HTERT RPE-1 (cell line): Measurements from ENCODE around the gene BTBD6.

Experiments
- in situ Hi-C: fragments of 300-500 bp; cut with MboI; formaldehyde crosslinking; loops from 4 replicates; pipeline ENCODE4 v1.14.3; 2020; ENCODE audit warnings: low sequenced_read_pairs

Gene BTBD6

GRCh38 chr14:105248368-105249181 is at the start of gene BTBD6:
TSS of gene BTBD6 (plus strand) at chr14:105248533. CDS start at chr14:105248712, 179 bp downstream.
- in situ Hi-C loops = no loop called here

- in situ Hi-C loops = no loop called here
Observed at GRCh38 chr14:105198588-105198987, 49.7 kb upstream of the BTBD6 start.

GRCh38 chr14:105199093-105199492 is 49.2 kb upstream of the BTBD6 start:
- in situ Hi-C loops = no loop called here

GRCh38 chr14:105200074-105200473 is 48.3 kb upstream of the BTBD6 start:
- in situ Hi-C loops = no loop called here

GRCh38 chr14:105200641-105201040 is 47.7 kb upstream of the BTBD6 start:
- in situ Hi-C loops = no loop called here

- in situ Hi-C loops = no loop called here
Observed at GRCh38 chr14:105201156-105201924, 47.0 kb upstream of the BTBD6 start.

GRCh38 chr14:105201925-105202513 is 46.3 kb upstream of the BTBD6 start:
- in situ Hi-C loops = no loop called here

GRCh38 chr14:105203057-105203531 is 45.2 kb upstream of the BTBD6 start:
- in situ Hi-C loops = no loop called here

- in situ Hi-C loops = no loop called here
Observed at GRCh38 chr14:105203701-105204100, 44.6 kb upstream of the BTBD6 start.

GRCh38 chr14:105204206-105204930 is 44.0 kb upstream of the BTBD6 start:
- in situ Hi-C loops = no loop called here

- in situ Hi-C loops = no loop called here
Observed at GRCh38 chr14:105204931-105205672, 43.2 kb upstream of the BTBD6 start.

GRCh38 chr14:105205673-105206208 is 42.6 kb upstream of the BTBD6 start:
- in situ Hi-C loops = no loop called here

- in situ Hi-C loops = no loop called here
Observed at GRCh38 chr14:105206873-105207272, 41.5 kb upstream of the BTBD6 start.

GRCh38 chr14:105207460-105207901 is 40.9 kb upstream of the BTBD6 start:
- in situ Hi-C loops = no loop called here

GRCh38 chr14:105207996-105208737 is 40.2 kb upstream of the BTBD6 start:
- in situ Hi-C loops = no loop called here

GRCh38 chr14:105208738-105209075 is 39.6 kb upstream of the BTBD6 start:
- in situ Hi-C loops = no loop called here

GRCh38 chr14:105209091-105209490 is 39.2 kb upstream of the BTBD6 start:
- in situ Hi-C loops = no loop called here

- in situ Hi-C loops = no loop called here
Observed at GRCh38 chr14:105209646-105210045, 38.7 kb upstream of the BTBD6 start.
